HepG2 (cell line): ENCODE data around the gene KATNB1. TPM values are rescaled to one million over a fixed set of nuclear protein-coding genes. Genes with fewer than 3 reads are reported as not detected.

ENCODE experiments used
- KDM2A ChIP-seq: sonication (generic); formaldehyde crosslinking; IDR thresholded peaks from 2 replicates; pipeline ENCODE4 v1.4.0; 2020; ENCODE audit warnings: low read depth, missing genetic modification reagents, borderline replicate concordance
- NPAS2 ChIP-seq: sonication (generic); formaldehyde crosslinking; IDR thresholded peaks from 2 replicates; pipeline ENCODE4 v1.8.0; 2022; ENCODE audit warnings: mild to moderate bottlenecking, missing genetic modification reagents, borderline replicate concordance
- SOX6 ChIP-seq, 2 experiments: fragments of 450-650 bp in 1 of 2; sonication (generic) in 1 of 2; formaldehyde crosslinking in 1 of 2; IDR thresholded peaks; 2 replicates each; pipeline versions ENCODE4 v1.4.0 to v1.6.1; 2017 to 2020; ENCODE audit warnings: antibody characterized with exemption in 1 of 2, mild to moderate bottlenecking in 1 of 2, missing genetic modification reagents in 1 of 2
- TFAP4 ChIP-seq: sonication (generic); IDR thresholded peaks from 2 replicates; pipeline ENCODE4 v1.6.1; 2016; ENCODE audit warnings: low read depth, borderline replicate concordance
- THAP11 ChIP-seq: IDR thresholded peaks from 2 replicates; pipeline ENCODE4 v1.6.1; 2016; ENCODE audit warnings: missing biosample characterization, missing genetic modification reagents
- ZBTB49 ChIP-seq: sonication (generic); formaldehyde crosslinking; IDR thresholded peaks from 2 replicates; pipeline ENCODE4 v1.4.0; 2020; ENCODE audit warnings: missing genetic modification reagents, borderline replicate concordance
- ZNF646 ChIP-seq: sonication (generic); formaldehyde crosslinking; IDR thresholded peaks from 2 replicates; pipeline ENCODE4 v1.9.0; 2021; ENCODE audit warnings: mild to moderate bottlenecking, missing genetic modification reagents
- ZNF784 ChIP-seq: sonication (generic); formaldehyde crosslinking; IDR thresholded peaks from 2 replicates; pipeline ENCODE4 v1.5.1; 2020; ENCODE audit warnings: missing genetic modification reagents, mild to moderate bottlenecking, borderline replicate concordance
- polyA plus RNA-seq, 8 experiments: library from polyadenylated mRNA; depleted of rRNA in 3 of 8; stranded (reverse) in 7 of 8; unstranded in 1 of 8; fragments of >200 nt; fragmentation: Illumina TruSeq in 4 of 8; extraction: Trizol in 4 of 8; gene quantifications; 2 replicates each; pipeline versions ENCODE4 v1.2.1 to v1.2.3, GENCODE V29; 2011 to 2016; ENCODE audit warnings: low read depth in 4 of 8, missing spikeins in 1 of 8, mixed read lengths in 1 of 8; ENCODE audit not compliant: insufficient read depth in 1 of 8
- total RNA-seq, 5 experiments: library from RNA; depleted of rRNA; stranded (reverse); fragments of >200 nt; fragmentation: Illumina TruSeq; extraction: Trizol; gene quantifications; 2 replicates each; pipeline ENCODE4 v1.2.3, GENCODE V29; 2016; ENCODE audit warnings: low read depth in 1 of 5
- TF ChIP-seq, protein P1 (sequence below): sonication (generic); formaldehyde crosslinking; IDR thresholded peaks from 2 replicates; pipeline ENCODE4 v1.4.0; 2020; ENCODE audit warnings: missing genetic modification reagents
- TF ChIP-seq, protein P2 (sequence below): sonication (generic); formaldehyde crosslinking; IDR thresholded peaks from 2 replicates; pipeline ENCODE4 v1.9.0; 2021; ENCODE audit warnings: missing genetic modification reagents, borderline replicate concordance

KATNB1 gene
- total and polyA plus RNA-seq, 2 of the 13 experiments (the other 11 are each of a cell fraction or from before 2014, with no cell fraction given) = 31.5 to 43.5 TPM

DNA sequence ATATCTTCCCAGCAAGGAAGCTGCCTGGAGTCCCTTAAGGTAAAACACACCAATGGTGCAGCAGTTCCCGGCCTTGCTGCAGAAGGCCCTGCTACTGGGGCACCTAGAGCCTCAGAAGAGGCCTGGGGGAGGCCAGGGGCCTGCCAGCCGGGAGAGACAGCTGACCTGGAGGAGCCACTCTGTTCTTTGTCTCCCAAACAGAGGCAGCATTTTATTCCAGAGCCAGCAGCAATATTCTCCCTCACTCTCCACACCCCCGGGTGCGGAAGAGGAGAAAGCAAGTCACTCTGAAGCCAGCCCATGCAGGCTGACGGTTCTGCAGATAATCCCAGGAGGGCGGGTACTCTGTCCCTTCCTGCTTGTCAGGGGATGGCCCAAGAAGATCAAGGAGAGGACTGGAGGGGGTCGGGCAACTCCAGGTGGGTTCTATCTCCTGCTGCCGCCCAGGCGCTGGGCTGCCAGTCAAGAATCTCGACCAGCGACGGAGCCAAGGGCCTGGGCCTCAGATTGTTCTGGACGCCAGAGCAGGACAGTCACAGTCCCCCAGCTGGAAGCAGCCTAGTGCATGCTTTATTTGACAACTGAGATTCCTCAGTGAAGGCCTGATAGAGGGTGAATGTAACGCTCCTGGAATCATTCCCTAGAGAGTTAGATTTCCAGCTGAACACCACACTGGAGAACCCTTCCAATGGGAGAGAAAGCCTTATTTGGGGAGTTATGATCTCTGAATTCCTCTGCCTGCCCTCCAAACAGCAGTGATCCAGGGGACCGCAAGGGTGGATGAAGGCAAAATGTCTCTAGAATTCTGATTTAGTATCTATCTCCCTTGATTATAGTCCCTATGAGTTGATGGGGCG is 67.8 kb downstream of the KATNB1 start (continued):
- no peak for TF ChIP-seq ZNF784 (CRISPR knock-in tag)
- no peak for TF ChIP-seq NPAS2 (CRISPR knock-in tag)
- TF ChIP-seq, protein P1, sequence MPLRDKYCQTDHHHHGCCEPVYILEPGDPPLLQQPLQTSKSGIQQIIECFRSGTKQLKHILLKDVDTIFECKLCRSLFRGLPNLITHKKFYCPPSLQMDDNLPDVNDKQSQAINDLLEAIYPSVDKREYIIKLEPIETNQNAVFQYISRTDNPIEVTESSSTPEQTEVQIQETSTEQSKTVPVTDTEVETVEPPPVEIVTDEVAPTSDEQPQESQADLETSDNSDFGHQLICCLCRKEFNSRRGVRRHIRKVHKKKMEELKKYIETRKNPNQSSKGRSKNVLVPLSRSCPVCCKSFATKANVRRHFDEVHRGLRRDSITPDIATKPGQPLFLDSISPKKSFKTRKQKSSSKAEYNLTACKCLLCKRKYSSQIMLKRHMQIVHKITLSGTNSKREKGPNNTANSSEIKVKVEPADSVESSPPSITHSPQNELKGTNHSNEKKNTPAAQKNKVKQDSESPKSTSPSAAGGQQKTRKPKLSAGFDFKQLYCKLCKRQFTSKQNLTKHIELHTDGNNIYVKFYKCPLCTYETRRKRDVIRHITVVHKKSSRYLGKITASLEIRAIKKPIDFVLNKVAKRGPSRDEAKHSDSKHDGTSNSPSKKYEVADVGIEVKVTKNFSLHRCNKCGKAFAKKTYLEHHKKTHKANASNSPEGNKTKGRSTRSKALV = peak; percentile 66
- TF ChIP-seq, protein P2, sequence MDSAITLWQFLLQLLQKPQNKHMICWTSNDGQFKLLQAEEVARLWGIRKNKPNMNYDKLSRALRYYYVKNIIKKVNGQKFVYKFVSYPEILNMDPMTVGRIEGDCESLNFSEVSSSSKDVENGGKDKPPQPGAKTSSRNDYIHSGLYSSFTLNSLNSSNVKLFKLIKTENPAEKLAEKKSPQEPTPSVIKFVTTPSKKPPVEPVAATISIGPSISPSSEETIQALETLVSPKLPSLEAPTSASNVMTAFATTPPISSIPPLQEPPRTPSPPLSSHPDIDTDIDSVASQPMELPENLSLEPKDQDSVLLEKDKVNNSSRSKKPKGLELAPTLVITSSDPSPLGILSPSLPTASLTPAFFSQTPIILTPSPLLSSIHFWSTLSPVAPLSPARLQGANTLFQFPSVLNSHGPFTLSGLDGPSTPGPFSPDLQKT (CRISPR knock-in tag) = no peak
- TF ChIP-seq KDM2A (CRISPR knock-in tag) = 0 out of 2 replicates have a peak, but pooled peaks have one; percentile 3
- TF ChIP-seq TFAP4 = peak; percentile 52; the same call in 1 of the 2 replicates
- no peak for TF ChIP-seq ZBTB49 (CRISPR knock-in tag)
- TF ChIP-seq SOX6 (IDR thresholded peaks at IDR 0.05) = no peak
- TF ChIP-seq SOX6 (CRISPR knock-in tag; IDR thresholded peaks at IDR 0.05) = 0 out of 2 replicates have a peak, but pooled peaks have one; percentile 27
- 0 out of 2 replicates have a peak, but pooled peaks have one; percentile 3 for TF ChIP-seq THAP11 (CRISPR knock-in tag)
- peak; percentile 50; the same call in 1 of the 2 replicates for TF ChIP-seq ZNF646
